Activated CD4-positive, alpha-beta memory T cell treated with anti-CD3 and anti-CD28 coated beads, Interleukin-2, amount 10 ng/mL, durations not matched to agents 7 days and 5 days (primary cell): ENCODE data around the gene POLR3E. TPM values are rescaled to one million over a fixed set of nuclear protein-coding genes. Genes with fewer than 3 reads are reported as not detected.

Experiments used
- CTCF ChIA-PET: fragments of 350-600 bp; sonication (Branson Sonifier 250); formaldehyde crosslinking; loops from one replicate; lab custom pipeline; 2021; ENCODE audit warnings: antibody characterized with exemption, inconsistent platforms; lab: Charles Lee
- POLR2A ChIA-PET: fragments of 350-600 bp; sonication (Branson Sonifier 250); formaldehyde crosslinking; loops from one replicate; lab custom pipeline; 2021; ENCODE audit warnings: antibody characterized with exemption; lab: Charles Lee
- DNase-seq: peaks from one replicate; pipeline ENCODE4 v3.0.0-alpha.2; 2020
- H3K27ac Mint-ChIP-seq: one replicate; pipeline ENCODE4 v1.8.0; 2021; ENCODE audit warnings: mild to moderate bottlenecking, mixed read lengths
- H3K27me3 Mint-ChIP-seq: one replicate; pipeline ENCODE4 v1.8.0; 2021; ENCODE audit warnings: mixed read lengths
- H3K36me3 Mint-ChIP-seq: one replicate; pipeline ENCODE4 v1.8.0; 2021; ENCODE audit warnings: low read depth, mixed read lengths
- H3K4me1 Mint-ChIP-seq: one replicate; pipeline ENCODE4 v1.8.0; 2021; ENCODE audit warnings: mixed read lengths
- H3K4me3 Mint-ChIP-seq: one replicate; pipeline ENCODE4 v1.8.0; 2021; ENCODE audit warnings: mild to moderate bottlenecking, mixed read lengths
- H3K9me3 Mint-ChIP-seq: one replicate; pipeline ENCODE4 v1.8.0; 2021; ENCODE audit warnings: mixed read lengths
- total RNA-seq, 2 experiments: library from RNA; stranded (reverse); gene quantifications; one replicate each; pipeline ENCODE4 v1.2.3, GENCODE V29; 2021

POLR3E gene
- total RNA-seq, 2 experiments from 2014 or later: 50.7 TPM

- Mint-ChIP-seq H3K27me3 (no peaks in the 10 kb centered on the region), H3K27ac (no peak overlapping the region), H3K4me3 (no peak overlapping the region), H3K9me3 (no peaks in the 10 kb centered on the region), H3K4me1 (peaks cover 39% of the 10 kb centered on the region), H3K36me3 (peaks cover 65% of the 10 kb centered on the region)
- DNase-seq: no peak
- ChIA-PET CTCF (interaction anchor here (1.1 kb wide), 1 partner anchor 23 kb away, joined by 3 read pairs; no protein-coding TSS in a partner anchor), POLR2A (interaction anchor here (1.0 to 2.5 kb wide), 2 partner anchors 18 to 54 kb away, joined by 3 to 8 read pairs; no protein-coding TSS in a partner anchor)
Measured at GRCh38 chr16:22352140-22352539, 54.9 kb downstream of the POLR3E start.

- H3K9me3 Mint-ChIP-seq: no peaks in the 10 kb centered on the region
- H3K4me1 Mint-ChIP-seq: peaks cover 43% of the 10 kb centered on the region
- peaks cover 62% of the 10 kb centered on the region for H3K36me3 Mint-ChIP-seq
- no peak for DNase-seq
- H3K27ac Mint-ChIP-seq: no peak overlapping the region
- ChIA-PET CTCF (interaction anchor here (1.1 kb wide), 1 partner anchor 22 kb away, joined by 3 read pairs; no protein-coding TSS in a partner anchor), POLR2A (interaction anchor here (1.0 to 7.7 kb wide), 4 partner anchors 17 to 54 kb away, joined by 3 to 165 read pairs (median 6); partner anchors contain the start of gene CDR2)
- no peak overlapping the region for H3K4me3 Mint-ChIP-seq
- no peaks in the 10 kb centered on the region for H3K27me3 Mint-ChIP-seq
Measured at GRCh38 chr16:22352723-22353122, 55.5 kb downstream of the POLR3E start.

- Mint-ChIP-seq H3K27me3 (no peaks in the 10 kb centered on the region), H3K36me3 (peaks cover 60% of the 10 kb centered on the region), H3K4me1 (peaks cover 49% of the 10 kb centered on the region), H3K4me3 (no peak overlapping the region), H3K27ac (peak overlapping the region; percentile 77), H3K9me3 (no peaks in the 10 kb centered on the region)
- ChIA-PET CTCF (interaction anchor here (1.1 kb wide), 2 partner anchors 22 to 32 kb away, joined by 3 read pairs; no protein-coding TSS in a partner anchor), POLR2A (interaction anchor here (0.8 to 7.7 kb wide), 10 partner anchors 9 to 161 kb away, joined by 3 to 165 read pairs (median 4); partner anchors contain the start of gene CDR2)
- DNase-seq: no peak
Measured at GRCh38 chr16:22353191-22353919, 56.1 kb downstream of the POLR3E start.

- peak overlapping the region; percentile 77 for H3K27ac Mint-ChIP-seq
- ChIA-PET POLR2A (interaction anchor here (0.8 to 7.7 kb wide), 11 partner anchors 10 to 162 kb away, joined by 3 to 165 read pairs (median 4); partner anchors contain the start of gene CDR2), CTCF (interaction anchor here (1.1 kb wide), 1 partner anchor 33 kb away, joined by 3 read pairs; no protein-coding TSS in a partner anchor)
- H3K27me3 Mint-ChIP-seq: no peaks in the 10 kb centered on the region
- no peaks in the 10 kb centered on the region for H3K9me3 Mint-ChIP-seq
- H3K4me3 Mint-ChIP-seq: no peak overlapping the region
- DNase-seq: no peak
- peaks cover 54% of the 10 kb centered on the region for H3K4me1 Mint-ChIP-seq
- H3K36me3 Mint-ChIP-seq: peaks cover 53% of the 10 kb centered on the region
Measured at GRCh38 chr16:22353933-22354541, 56.8 kb downstream of the POLR3E start.

GRCh38 chr16:22355487-22355908 lies 58.3 kb downstream of the POLR3E start:
- H3K36me3 Mint-ChIP-seq: peaks cover 50% of the 10 kb centered on the region

GRCh38 chr16:22356930-22357634 lies 59.9 kb downstream of the POLR3E start:
- H3K27ac Mint-ChIP-seq: peak overlapping the region; percentile 93
- ChIA-PET CTCF (interaction anchor here (0.9 to 1.5 kb wide), 2 partner anchors 16 to 36 kb away, joined by 5 to 8 read pairs; no protein-coding TSS in a partner anchor), POLR2A (interaction anchor here (0.5 to 7.7 kb wide), 13 partner anchors 8 to 80 kb away, joined by 3 to 165 read pairs (median 4); partner anchors contain the start of gene CDR2)
- no peaks in the 10 kb centered on the region for H3K27me3 Mint-ChIP-seq
- no peak for DNase-seq
- H3K9me3 Mint-ChIP-seq: no peaks in the 10 kb centered on the region
- no peak overlapping the region for H3K4me3 Mint-ChIP-seq
- peaks cover 71% of the 10 kb centered on the region for H3K4me1 Mint-ChIP-seq
- H3K36me3 Mint-ChIP-seq: peaks cover 41% of the 10 kb centered on the region

More at GRCh38 chr16:22355487-22355908, 58.3 kb downstream of the POLR3E start:
- no peak for DNase-seq
- H3K27me3 Mint-ChIP-seq: no peaks in the 10 kb centered on the region
- ChIA-PET POLR2A (interaction anchor here (0.9 to 7.7 kb wide), 4 partner anchors 9 to 18 kb away, joined by 3 to 165 read pairs (median 5); partner anchors contain the start of gene CDR2), CTCF (interaction anchor here (1.3 kb wide), 1 partner anchor 17 kb away, joined by 7 read pairs; no protein-coding TSS in a partner anchor)
- H3K9me3 Mint-ChIP-seq: no peaks in the 10 kb centered on the region
- no peak overlapping the region for H3K4me3 Mint-ChIP-seq
- H3K27ac Mint-ChIP-seq: peak overlapping the region; percentile 69
- peaks cover 65% of the 10 kb centered on the region for H3K4me1 Mint-ChIP-seq

- DNase-seq: no peak
- Mint-ChIP-seq H3K4me3 (no peak overlapping the region), H3K27ac (peak overlapping the region; percentile 93), H3K27me3 (no peaks in the 10 kb centered on the region), H3K36me3 (peaks cover 40% of the 10 kb centered on the region), H3K9me3 (no peaks in the 10 kb centered on the region), H3K4me1 (peaks cover 70% of the 10 kb centered on the region)
- ChIA-PET CTCF (interaction anchor here (0.8 to 1.5 kb wide), 4 partner anchors 9 to 37 kb away, joined by 3 to 8 read pairs (median 4); no protein-coding TSS in a partner anchor), POLR2A (interaction anchor here (0.9 to 7.7 kb wide), 12 partner anchors 9 to 80 kb away, joined by 3 to 165 read pairs (median 6); partner anchors contain the start of gene CDR2)
Measured at GRCh38 chr16:22357635-22357971, 60.4 kb downstream of the POLR3E start.

GRCh38 chr16:22358000-22358399 lies 60.8 kb downstream of the POLR3E start:
- CTCF ChIA-PET: interaction anchor here (0.8 to 1.5 kb wide), 5 partner anchors 9 to 163 kb away, joined by 3 to 8 read pairs (median 3); no protein-coding TSS in a partner anchor
- Mint-ChIP-seq H3K4me3 (peak overlapping the region; percentile 7), H3K9me3 (no peaks in the 10 kb centered on the region), H3K27me3 (no peaks in the 10 kb centered on the region), H3K36me3 (peaks cover 42% of the 10 kb centered on the region), H3K27ac (peak overlapping the region; percentile 93), H3K4me1 (peaks cover 67% of the 10 kb centered on the region)
- POLR2A ChIA-PET: interaction anchor here (0.9 to 7.7 kb wide), 14 partner anchors 8 to 1550 kb away, joined by 3 to 165 read pairs (median 5); partner anchors contain the start of gene CDR2
- DNase-seq: peak; percentile 26

GRCh38 chr16:22359679-22360078 lies 62.5 kb downstream of the POLR3E start:
- Mint-ChIP-seq H3K36me3 (peaks cover 53% of the 10 kb centered on the region), H3K4me1 (peaks cover 57% of the 10 kb centered on the region), H3K27me3 (no peaks in the 10 kb centered on the region), H3K27ac (peak overlapping the region; percentile 63), H3K9me3 (no peaks in the 10 kb centered on the region), H3K4me3 (no peak overlapping the region)
- no peak for DNase-seq
- ChIA-PET POLR2A (interaction anchor here (0.7 to 7.7 kb wide), 3 partner anchors 10 to 78 kb away, joined by 3 to 165 read pairs (median 23); partner anchors contain the start of gene CDR2), CTCF (interaction anchor here (0.9 kb wide), 1 partner anchor 12 kb away, joined by 4 read pairs; no protein-coding TSS in a partner anchor)

- Mint-ChIP-seq H3K27ac (peak overlapping the region; percentile 55), H3K4me3 (no peak overlapping the region), H3K36me3 (peaks cover 55% of the 10 kb centered on the region), H3K9me3 (peaks cover under 1% of the 10 kb centered on the region), H3K27me3 (no peaks in the 10 kb centered on the region), H3K4me1 (peaks cover 57% of the 10 kb centered on the region)
- ChIA-PET CTCF (interaction anchor here (0.7 to 1.5 kb wide), 2 partner anchors 26 to 40 kb away, joined by 4 to 8 read pairs; no protein-coding TSS in a partner anchor), POLR2A (interaction anchor here (0.6 to 1.1 kb wide), 3 partner anchors 12 to 15 kb away, joined by 3 to 4 read pairs (median 3); no protein-coding TSS in a partner anchor)
- DNase-seq: no peak
Measured at GRCh38 chr16:22360963-22361659, 63.9 kb downstream of the POLR3E start.

GRCh38 chr16:22364241-22364640 lies 67.0 kb downstream of the POLR3E start:
- Mint-ChIP-seq H3K4me3 (no peak overlapping the region), H3K36me3 (peaks cover 70% of the 10 kb centered on the region), H3K9me3 (peaks cover 3% of the 10 kb centered on the region), H3K27ac (no peak overlapping the region), H3K27me3 (no peaks in the 10 kb centered on the region), H3K4me1 (peaks cover 61% of the 10 kb centered on the region)
- POLR2A ChIA-PET: interaction anchor here (1.1 to 2.5 kb wide), 3 partner anchors 8 to 11 kb away, joined by 4 to 14 read pairs (median 5); no protein-coding TSS in a partner anchor
- no peak for DNase-seq
- CTCF ChIA-PET: no interaction called here
